Measurements from ENCODE around the gene DNAJC15.

DNA sequence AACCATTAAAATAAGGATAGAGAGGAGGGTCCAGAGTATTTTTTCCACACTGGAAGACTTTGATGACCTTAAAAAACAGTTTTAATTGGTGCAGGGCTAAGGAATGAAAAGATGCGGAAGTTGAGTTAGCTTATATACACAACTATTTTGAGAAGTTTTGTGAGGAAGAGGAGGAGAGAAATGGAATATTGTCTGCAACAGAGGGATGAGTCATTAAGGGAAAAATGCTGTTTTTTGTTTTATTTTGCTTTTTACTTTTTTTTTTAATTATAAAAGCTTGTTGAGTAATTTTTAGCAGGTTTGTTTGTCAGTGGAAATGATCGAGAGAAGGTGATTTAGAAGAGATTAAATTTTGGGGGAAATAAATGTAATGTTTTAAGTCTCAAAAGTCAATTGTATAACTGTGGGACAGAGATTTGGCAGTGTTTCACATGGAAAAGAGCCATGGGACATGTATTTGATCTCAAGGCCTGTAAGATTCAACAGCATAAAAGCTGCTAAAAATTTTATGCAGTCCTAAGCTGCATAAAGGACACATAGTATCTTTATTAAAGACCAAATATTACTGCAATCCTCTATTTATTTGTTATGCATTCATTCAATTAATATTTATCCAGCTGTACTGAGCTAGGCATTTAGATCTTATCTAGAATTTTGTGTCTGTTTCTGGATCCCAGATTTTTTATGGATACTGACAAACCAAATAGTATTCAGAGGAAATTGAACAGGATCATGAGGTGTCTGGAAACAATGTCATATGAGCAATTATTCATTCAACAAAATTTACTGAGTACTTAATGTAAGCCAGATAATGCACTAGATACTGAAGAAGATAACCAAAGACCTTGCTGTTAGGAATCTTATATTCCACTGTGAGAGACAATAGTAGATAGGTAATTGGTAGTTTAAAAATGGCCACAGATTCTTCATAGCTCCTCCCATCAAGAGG, 72.7 kb downstream of the DNAJC15 start:
- TF ChIP-seq EZH2 (IDR thresholded peaks at IDR 0.05; ENCODE audit: low read depth, low read length, severe bottlenecking), result no peak
- TF ChIP-seq JUND (IDR thresholded peaks at IDR 0.05; ENCODE audit: low read length), result no peak
- no peak for TF ChIP-seq GTF2F1 (IDR thresholded peaks at IDR 0.05; ENCODE audit: borderline replicate concordance, low read depth, low read length)
- TF ChIP-seq TAF1 (IDR thresholded peaks at IDR 0.05; ENCODE audit: low read depth, low read length), result no peak
- TF ChIP-seq, protein P1, sequence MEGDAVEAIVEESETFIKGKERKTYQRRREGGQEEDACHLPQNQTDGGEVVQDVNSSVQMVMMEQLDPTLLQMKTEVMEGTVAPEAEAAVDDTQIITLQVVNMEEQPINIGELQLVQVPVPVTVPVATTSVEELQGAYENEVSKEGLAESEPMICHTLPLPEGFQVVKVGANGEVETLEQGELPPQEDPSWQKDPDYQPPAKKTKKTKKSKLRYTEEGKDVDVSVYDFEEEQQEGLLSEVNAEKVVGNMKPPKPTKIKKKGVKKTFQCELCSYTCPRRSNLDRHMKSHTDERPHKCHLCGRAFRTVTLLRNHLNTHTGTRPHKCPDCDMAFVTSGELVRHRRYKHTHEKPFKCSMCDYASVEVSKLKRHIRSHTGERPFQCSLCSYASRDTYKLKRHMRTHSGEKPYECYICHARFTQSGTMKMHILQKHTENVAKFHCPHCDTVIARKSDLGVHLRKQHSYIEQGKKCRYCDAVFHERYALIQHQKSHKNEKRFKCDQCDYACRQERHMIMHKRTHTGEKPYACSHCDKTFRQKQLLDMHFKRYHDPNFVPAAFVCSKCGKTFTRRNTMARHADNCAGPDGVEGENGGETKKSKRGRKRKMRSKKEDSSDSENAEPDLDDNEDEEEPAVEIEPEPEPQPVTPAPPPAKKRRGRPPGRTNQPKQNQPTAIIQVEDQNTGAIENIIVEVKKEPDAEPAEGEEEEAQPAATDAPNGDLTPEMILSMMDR (IDR thresholded peaks at IDR 0.05; ENCODE audit: control extremely low read depth in 1 of 3, insufficient read depth in 1 of 3, low read depth in 1 of 3, low read length in 3 of 3), result no peak
- TF ChIP-seq, protein P2, sequence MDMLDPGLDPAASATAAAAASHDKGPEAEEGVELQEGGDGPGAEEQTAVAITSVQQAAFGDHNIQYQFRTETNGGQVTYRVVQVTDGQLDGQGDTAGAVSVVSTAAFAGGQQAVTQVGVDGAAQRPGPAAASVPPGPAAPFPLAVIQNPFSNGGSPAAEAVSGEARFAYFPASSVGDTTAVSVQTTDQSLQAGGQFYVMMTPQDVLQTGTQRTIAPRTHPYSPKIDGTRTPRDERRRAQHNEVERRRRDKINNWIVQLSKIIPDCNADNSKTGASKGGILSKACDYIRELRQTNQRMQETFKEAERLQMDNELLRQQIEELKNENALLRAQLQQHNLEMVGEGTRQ (IDR thresholded peaks at IDR 0.05; ENCODE audit: low read length), result no peak
- no peak for TF ChIP-seq POLR2AphosphoS5 (IDR thresholded peaks at IDR 0.05; ENCODE audit: low read depth, low read length)
- TF ChIP-seq RNF2 (IDR thresholded peaks at IDR 0.05; ENCODE audit: borderline replicate concordance, low read depth, low read length, missing control alignments, poor library complexity, severe bottlenecking), result no peak
- TF ChIP-seq PHF8 (conservative IDR thresholded peaks at IDR 0.05; ENCODE audit: low read depth, low read length), result no peak
- TF ChIP-seq BACH1 (IDR thresholded peaks at IDR 0.05; ENCODE audit: low read length), result no peak
- no peak for TF ChIP-seq RFX5 (IDR thresholded peaks at IDR 0.05; ENCODE audit: borderline replicate concordance, low read depth, low read length)
- no peak for TF ChIP-seq YY1 (IDR thresholded peaks at IDR 0.05; ENCODE audit: low read depth, low read length)
- no peak for TF ChIP-seq SRF (IDR thresholded peaks at IDR 0.05; ENCODE audit: low read depth, low read length)
- TF ChIP-seq EP300 (IDR thresholded peaks at IDR 0.05; ENCODE audit: borderline replicate concordance in 1 of 2, low read depth in 2 of 2, low read length in 2 of 2), result no peak
